HepG2 (cell line): ENCODE data around the gene MYO19. TPM values are rescaled to one million over a fixed set of nuclear protein-coding genes. Genes with fewer than 3 reads are reported as not detected.

Experiments used
- ETV5 ChIP-seq: IDR thresholded peaks from 2 replicates; pipeline ENCODE4 v1.6.1; 2018; ENCODE audit warnings: missing biosample characterization, missing genetic modification reagents, inconsistent platforms, borderline replicate concordance
- HHEX ChIP-seq: IDR thresholded peaks from 2 replicates; pipeline ENCODE4 v1.6.1; 2016; ENCODE audit warnings: control low read depth
- NFIB ChIP-seq: sonication (generic); formaldehyde crosslinking; IDR thresholded peaks from 2 replicates; pipeline ENCODE4 v1.9.0; 2021; ENCODE audit warnings: missing genetic modification reagents, mild to moderate bottlenecking, borderline replicate concordance
- NFKBIZ ChIP-seq: IDR thresholded peaks from 2 replicates; pipeline ENCODE4 v1.6.1; 2018; ENCODE audit warnings: missing genetic modification reagents, missing compliant biosample characterization
- NR3C1 ChIP-seq: sonication (generic); formaldehyde crosslinking; IDR thresholded peaks from 2 replicates; pipeline ENCODE4 v1.4.0; 2020; ENCODE audit warnings: missing genetic modification reagents
- PLSCR1 ChIP-seq: sonication (generic); formaldehyde crosslinking; IDR thresholded peaks from 2 replicates; pipeline ENCODE4 v1.5.0; 2020; ENCODE audit warnings: missing genetic modification reagents, mild to moderate bottlenecking, borderline replicate concordance
- RFXAP ChIP-seq: sonication (generic); formaldehyde crosslinking; IDR thresholded peaks from 2 replicates; pipeline ENCODE4 v1.4.0; 2020; ENCODE audit warnings: missing genetic modification reagents, borderline replicate concordance
- RNF219 ChIP-seq: sonication (generic); formaldehyde crosslinking; IDR thresholded peaks from 2 replicates; pipeline ENCODE4 v1.5.0; 2020; ENCODE audit warnings: mild to moderate bottlenecking, missing genetic modification reagents
- SIN3B ChIP-seq: fragments of 150-350 bp; IDR thresholded peaks from 2 replicates; pipeline ENCODE4 v1.6.1; 2014; ENCODE audit warnings: low read length
- STAT5B ChIP-seq: sonication (generic); formaldehyde crosslinking; IDR thresholded peaks from 2 replicates; pipeline ENCODE4 v1.4.0; 2020; ENCODE audit warnings: missing genetic modification reagents
- ZBTB46 ChIP-seq: sonication (generic); formaldehyde crosslinking; IDR thresholded peaks from 2 replicates; pipeline ENCODE4 v1.4.0; 2020; ENCODE audit warnings: mild to moderate bottlenecking, missing genetic modification reagents, borderline replicate concordance
- ZNF281 ChIP-seq: sonication (generic); formaldehyde crosslinking; IDR thresholded peaks from 2 replicates; pipeline ENCODE4 v1.4.0; 2020; ENCODE audit warnings: missing genetic modification reagents, borderline replicate concordance
- polyA plus RNA-seq, 8 experiments: library from polyadenylated mRNA; depleted of rRNA in 3 of 8; stranded (reverse) in 7 of 8; unstranded in 1 of 8; fragments of >200 nt; fragmentation: Illumina TruSeq in 4 of 8; extraction: Trizol in 4 of 8; gene quantifications; 2 replicates each; pipeline versions ENCODE4 v1.2.1 to v1.2.3, GENCODE V29; 2011 to 2016; ENCODE audit warnings: low read depth in 4 of 8, missing spikeins in 1 of 8, mixed read lengths in 1 of 8; ENCODE audit not compliant: insufficient read depth in 1 of 8
- total RNA-seq, 5 experiments: library from RNA; depleted of rRNA; stranded (reverse); fragments of >200 nt; fragmentation: Illumina TruSeq; extraction: Trizol; gene quantifications; 2 replicates each; pipeline ENCODE4 v1.2.3, GENCODE V29; 2016; ENCODE audit warnings: low read depth in 1 of 5
- TF ChIP-seq, protein P1 (sequence below): sonication (generic); formaldehyde crosslinking; IDR thresholded peaks from 2 replicates; pipeline ENCODE4 v1.8.0; 2022; ENCODE audit warnings: mild to moderate bottlenecking, missing genetic modification reagents, moderate library complexity
- TF ChIP-seq, protein P2 (sequence below): sonication (generic); formaldehyde crosslinking; IDR thresholded peaks from 2 replicates; pipeline ENCODE4 v1.9.0; 2021; ENCODE audit warnings: missing genetic modification reagents, mild to moderate bottlenecking, borderline replicate concordance
- TF ChIP-seq, protein P3 (sequence below): sonication (generic); formaldehyde crosslinking; IDR thresholded peaks from 2 replicates; pipeline ENCODE4 v1.4.0; 2020; ENCODE audit warnings: missing genetic modification reagents

The MYO19 gene
- total and polyA plus RNA-seq, 2 of the 13 experiments (the other 11 are each of a cell fraction or from before 2014, with no cell fraction given), result 75.7 to 82.3 TPM

DNA sequence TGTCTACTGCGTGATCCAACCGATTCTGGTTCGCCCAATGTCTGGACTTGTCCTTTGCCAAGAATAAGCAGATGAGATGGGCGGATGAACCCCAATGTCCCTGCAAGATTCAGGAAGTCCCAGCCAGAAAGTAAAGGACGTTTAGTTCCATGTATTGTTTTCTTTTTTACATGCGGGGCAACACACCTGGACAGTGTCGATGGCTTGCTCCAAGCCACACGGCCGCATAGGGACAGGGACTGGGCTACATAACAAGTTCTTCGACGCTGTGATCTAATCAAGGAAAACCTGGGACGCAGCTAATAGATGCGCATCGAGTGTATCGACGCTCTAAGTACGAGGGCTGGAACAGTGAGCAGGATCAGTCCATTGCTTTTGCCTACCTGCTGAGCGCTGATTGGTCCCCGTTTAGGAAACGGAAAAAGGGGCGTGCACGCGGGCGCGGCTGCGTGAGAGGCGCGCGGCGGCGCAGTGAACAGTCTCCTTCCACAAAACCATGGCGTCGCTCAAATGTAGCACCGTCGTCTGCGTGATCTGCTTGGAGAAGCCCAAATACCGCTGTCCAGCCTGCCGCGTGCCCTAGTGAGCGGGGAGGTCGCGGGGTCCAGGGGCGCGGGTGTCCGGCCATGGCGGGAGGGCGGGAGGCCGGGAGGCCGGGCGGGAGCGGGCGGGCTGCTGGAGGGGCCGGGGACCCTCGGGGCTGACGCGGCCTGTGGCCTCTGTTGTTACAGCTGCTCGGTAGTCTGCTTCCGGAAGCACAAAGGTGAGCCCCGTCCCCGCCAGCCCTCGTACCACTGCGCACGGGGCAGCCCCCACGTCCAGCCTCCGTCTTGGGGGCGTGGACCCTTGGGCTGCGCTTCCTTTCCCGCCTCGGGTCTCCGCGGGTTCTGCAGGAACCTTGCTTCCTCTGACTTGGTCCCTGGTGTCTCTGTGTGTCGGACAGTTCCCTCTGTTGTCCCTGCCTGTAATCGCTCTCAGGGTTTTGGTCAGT is 48.2 kb downstream of the MYO19 start, which contains the start of gene ZNHIT3 (continued):
- TF ChIP-seq ZNF281 (CRISPR knock-in tag) (0 out of 2 replicates have a peak, but pooled peaks have one; percentile 25), ETV5 (CRISPR knock-in tag) (peak; percentile 29), ZBTB46 (CRISPR knock-in tag) (no peak), RNF219 (CRISPR knock-in tag) (no peak), STAT5B (CRISPR knock-in tag) (no peak), HHEX (CRISPR knock-in tag) (peak; percentile 62; the same call in 1 of the 2 replicates), SIN3B (peak; percentile 70; the same call in 1 of the 2 replicates), PLSCR1 (CRISPR knock-in tag) (no peak), NFKBIZ (CRISPR knock-in tag) (peak; percentile 38; the same call in 1 of the 2 replicates), NR3C1 (CRISPR knock-in tag) (no peak), NFIB (CRISPR knock-in tag) (no peak), RFXAP (CRISPR knock-in tag) (peak; percentile 77; the same call in 1 of the 2 replicates)
- TF ChIP-seq, protein P1, sequence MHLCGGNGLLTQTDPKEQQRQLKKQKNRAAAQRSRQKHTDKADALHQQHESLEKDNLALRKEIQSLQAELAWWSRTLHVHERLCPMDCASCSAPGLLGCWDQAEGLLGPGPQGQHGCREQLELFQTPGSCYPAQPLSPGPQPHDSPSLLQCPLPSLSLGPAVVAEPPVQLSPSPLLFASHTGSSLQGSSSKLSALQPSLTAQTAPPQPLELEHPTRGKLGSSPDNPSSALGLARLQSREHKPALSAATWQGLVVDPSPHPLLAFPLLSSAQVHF (CRISPR knock-in tag), result no peak
- TF ChIP-seq, protein P2, sequence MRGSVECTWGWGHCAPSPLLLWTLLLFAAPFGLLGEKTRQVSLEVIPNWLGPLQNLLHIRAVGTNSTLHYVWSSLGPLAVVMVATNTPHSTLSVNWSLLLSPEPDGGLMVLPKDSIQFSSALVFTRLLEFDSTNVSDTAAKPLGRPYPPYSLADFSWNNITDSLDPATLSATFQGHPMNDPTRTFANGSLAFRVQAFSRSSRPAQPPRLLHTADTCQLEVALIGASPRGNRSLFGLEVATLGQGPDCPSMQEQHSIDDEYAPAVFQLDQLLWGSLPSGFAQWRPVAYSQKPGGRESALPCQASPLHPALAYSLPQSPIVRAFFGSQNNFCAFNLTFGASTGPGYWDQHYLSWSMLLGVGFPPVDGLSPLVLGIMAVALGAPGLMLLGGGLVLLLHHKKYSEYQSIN (CRISPR knock-in tag), result no peak
- TF ChIP-seq, protein P3, sequence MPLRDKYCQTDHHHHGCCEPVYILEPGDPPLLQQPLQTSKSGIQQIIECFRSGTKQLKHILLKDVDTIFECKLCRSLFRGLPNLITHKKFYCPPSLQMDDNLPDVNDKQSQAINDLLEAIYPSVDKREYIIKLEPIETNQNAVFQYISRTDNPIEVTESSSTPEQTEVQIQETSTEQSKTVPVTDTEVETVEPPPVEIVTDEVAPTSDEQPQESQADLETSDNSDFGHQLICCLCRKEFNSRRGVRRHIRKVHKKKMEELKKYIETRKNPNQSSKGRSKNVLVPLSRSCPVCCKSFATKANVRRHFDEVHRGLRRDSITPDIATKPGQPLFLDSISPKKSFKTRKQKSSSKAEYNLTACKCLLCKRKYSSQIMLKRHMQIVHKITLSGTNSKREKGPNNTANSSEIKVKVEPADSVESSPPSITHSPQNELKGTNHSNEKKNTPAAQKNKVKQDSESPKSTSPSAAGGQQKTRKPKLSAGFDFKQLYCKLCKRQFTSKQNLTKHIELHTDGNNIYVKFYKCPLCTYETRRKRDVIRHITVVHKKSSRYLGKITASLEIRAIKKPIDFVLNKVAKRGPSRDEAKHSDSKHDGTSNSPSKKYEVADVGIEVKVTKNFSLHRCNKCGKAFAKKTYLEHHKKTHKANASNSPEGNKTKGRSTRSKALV (CRISPR knock-in tag), result no peak
